ENCODE data around the gene MYBPC2.

Gene MYBPC2

DNA sequence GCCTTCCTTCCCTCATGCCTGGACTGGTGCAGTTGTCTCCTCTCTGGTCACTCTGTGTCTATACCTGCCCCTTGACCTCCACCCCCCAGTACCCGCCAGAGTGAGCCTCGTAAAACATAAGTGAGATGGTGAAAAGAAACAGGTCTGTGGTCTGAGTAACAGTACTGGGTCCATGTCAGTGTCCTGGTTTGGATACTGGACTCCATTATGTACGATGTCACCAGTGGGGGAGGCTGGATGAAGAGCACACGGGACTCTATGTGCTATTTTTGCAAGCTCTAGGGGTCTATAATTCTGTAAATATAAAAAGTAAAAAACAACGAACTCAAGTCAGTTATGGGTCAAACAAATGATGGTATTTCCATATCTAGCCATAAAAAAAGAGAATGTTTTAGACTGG lies 14.4 kb downstream of the MYBPC2 start:
- H3K27ac ChIP-seq (ENCODE audit: extremely low read depth, low read depth, low read length): no peak overlapping the region
- H3K4me1 ChIP-seq (ENCODE audit: control insufficient read depth, insufficient read depth, low read length): no peaks in the 10 kb centered on the region
- ChIA-PET POLR2A (no interaction called here), CTCF (interaction anchor here (1.9 kb wide), 1 partner anchor 14 kb away, joined by 11 read pairs; no protein-coding TSS in a partner anchor)
- no peaks in the 10 kb centered on the region for H3K9me3 ChIP-seq (ENCODE audit: control insufficient read depth, insufficient read depth, low read depth, low read length)
- H3K36me3 ChIP-seq (ENCODE audit: control insufficient read depth in 2 of 2, insufficient read depth in 1 of 2, low read length in 2 of 2): no peaks in the 10 kb centered on the region
- TF ChIP-seq, protein P1, sequence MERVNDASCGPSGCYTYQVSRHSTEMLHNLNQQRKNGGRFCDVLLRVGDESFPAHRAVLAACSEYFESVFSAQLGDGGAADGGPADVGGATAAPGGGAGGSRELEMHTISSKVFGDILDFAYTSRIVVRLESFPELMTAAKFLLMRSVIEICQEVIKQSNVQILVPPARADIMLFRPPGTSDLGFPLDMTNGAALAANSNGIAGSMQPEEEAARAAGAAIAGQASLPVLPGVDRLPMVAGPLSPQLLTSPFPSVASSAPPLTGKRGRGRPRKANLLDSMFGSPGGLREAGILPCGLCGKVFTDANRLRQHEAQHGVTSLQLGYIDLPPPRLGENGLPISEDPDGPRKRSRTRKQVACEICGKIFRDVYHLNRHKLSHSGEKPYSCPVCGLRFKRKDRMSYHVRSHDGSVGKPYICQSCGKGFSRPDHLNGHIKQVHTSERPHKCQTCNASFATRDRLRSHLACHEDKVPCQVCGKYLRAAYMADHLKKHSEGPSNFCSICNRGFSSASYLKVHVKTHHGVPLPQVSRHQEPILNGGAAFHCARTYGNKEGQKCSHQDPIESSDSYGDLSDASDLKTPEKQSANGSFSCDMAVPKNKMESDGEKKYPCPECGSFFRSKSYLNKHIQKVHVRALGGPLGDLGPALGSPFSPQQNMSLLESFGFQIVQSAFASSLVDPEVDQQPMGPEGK (tag by site-specific recombination; IDR thresholded peaks at IDR 0.05): no peak
- peak; percentile 97 for TF ChIP-seq ZNF529 (tag by site-specific recombination; IDR thresholded peaks at IDR 0.05; ENCODE audit: insufficient replicate concordance)
- H3K4me3 ChIP-seq (ENCODE audit: low read depth, low read length): no peak overlapping the region

DNA sequence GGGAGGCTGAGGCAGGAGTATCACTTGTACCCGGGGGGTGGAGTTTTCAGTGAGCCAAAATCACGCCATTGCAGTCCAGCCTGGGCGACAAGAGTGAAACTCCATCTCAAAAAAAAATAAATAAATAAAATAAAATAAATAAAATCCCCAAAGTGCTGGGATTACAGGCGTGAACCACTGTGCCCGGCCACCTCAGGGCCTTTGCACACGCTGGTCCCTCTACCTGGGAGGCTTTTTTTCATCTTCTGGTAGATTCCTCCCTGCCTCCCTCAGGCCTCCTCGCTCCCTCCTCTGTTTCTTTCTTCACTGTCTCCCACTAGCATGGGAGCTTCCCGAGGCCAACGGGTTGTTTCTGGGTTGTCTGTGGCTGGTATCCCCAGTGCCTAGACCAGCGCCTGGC lies 15.1 kb downstream of the MYBPC2 start:
- ChIA-PET POLR2A (no interaction called here), CTCF (interaction anchor here (1.0 kb wide), 1 partner anchor 14 kb away, joined by 3 read pairs; no protein-coding TSS in a partner anchor)
- Histone ChIP-seq H3K4me1 (ENCODE audit: control insufficient read depth, insufficient read depth, low read length) (no peaks in the 10 kb centered on the region), H3K4me3 (ENCODE audit: low read depth, low read length) (no peak overlapping the region), H3K27ac (ENCODE audit: extremely low read depth, low read depth, low read length) (no peak overlapping the region), H3K36me3 (ENCODE audit: control insufficient read depth in 2 of 2, insufficient read depth in 1 of 2, low read length in 2 of 2) (no peaks in the 10 kb centered on the region), H3K9me3 (ENCODE audit: control insufficient read depth, insufficient read depth, low read depth, low read length) (no peaks in the 10 kb centered on the region)
- TF ChIP-seq GLI4 (tag by site-specific recombination; IDR thresholded peaks at IDR 0.05): no peak
- TF ChIP-seq ZNF623 (tag by site-specific recombination; IDR thresholded peaks at IDR 0.05): peak; percentile 74

DNA sequence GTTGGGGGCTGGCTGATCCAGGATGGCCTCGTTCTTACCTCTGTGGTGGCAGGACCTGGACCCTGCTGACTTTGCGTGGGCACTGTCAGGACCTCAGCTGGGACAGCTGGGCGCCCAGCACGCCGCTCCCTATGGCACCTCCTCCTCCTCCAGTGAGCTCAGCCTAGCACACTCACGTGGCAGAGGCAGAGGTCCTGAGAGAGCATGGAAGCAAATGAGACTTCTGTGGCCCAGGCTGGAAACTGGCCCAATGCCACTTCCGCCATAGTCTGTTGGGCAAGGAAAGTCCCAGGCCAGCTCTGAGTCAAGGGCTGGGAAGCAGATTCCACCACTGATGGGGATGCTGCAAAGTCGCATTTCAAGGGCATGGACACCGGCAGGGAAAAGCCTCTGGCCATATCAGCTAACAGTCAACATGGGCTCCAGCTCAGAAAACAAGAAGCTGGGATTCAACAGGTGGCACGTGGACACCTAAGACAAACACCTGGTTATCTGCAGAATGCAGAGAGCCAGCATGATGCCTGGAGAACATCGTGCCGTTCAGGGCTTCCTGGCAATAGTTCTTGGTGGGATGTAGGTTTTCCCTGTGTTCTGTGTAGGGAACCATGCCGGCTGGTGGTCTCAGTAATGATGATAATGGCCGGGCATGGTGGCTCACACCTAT lies 16.7 kb downstream of the MYBPC2 start:
- ChIA-PET CTCF (interaction anchor here (0.6 to 1.2 kb wide), 4 partner anchors 12 to 256 kb away, joined by 3 to 6 read pairs (median 3); no protein-coding TSS in a partner anchor), POLR2A (no interaction called here)
- TF ChIP-seq ZNF157 (tag by site-specific recombination; IDR thresholded peaks at IDR 0.05) (no peak), ZNF514 (tag by site-specific recombination; IDR thresholded peaks at IDR 0.05) (no peak), ZNF670 (tag by site-specific recombination; IDR thresholded peaks at IDR 0.05; ENCODE audit: low read depth) (no peak), ZNF169 (tag by site-specific recombination; IDR thresholded peaks at IDR 0.05) (no peak), SCRT1 (tag by site-specific recombination; IDR thresholded peaks at IDR 0.05; ENCODE audit: borderline replicate concordance) (peak; percentile 83; the same call in 1 of the 2 replicates), SCRT2 (tag by site-specific recombination; IDR thresholded peaks at IDR 0.05) (peak; percentile 93), SETDB1 (IDR thresholded peaks at IDR 0.05; ENCODE audit: insufficient read length, low read length) (no peak), WT1 (tag by site-specific recombination; IDR thresholded peaks at IDR 0.05) (no peak), ZNF394 (tag by site-specific recombination; IDR thresholded peaks at IDR 0.05; ENCODE audit: borderline replicate concordance) (no peak), ZFP37 (tag by site-specific recombination; IDR thresholded peaks at IDR 0.05) (no peak), ZNF610 (tag by site-specific recombination; IDR thresholded peaks at IDR 0.05; ENCODE audit: borderline replicate concordance) (peak; percentile 96), KLF10 (tag by site-specific recombination; IDR thresholded peaks at IDR 0.05) (no peak)
- TF ChIP-seq, protein P2, sequence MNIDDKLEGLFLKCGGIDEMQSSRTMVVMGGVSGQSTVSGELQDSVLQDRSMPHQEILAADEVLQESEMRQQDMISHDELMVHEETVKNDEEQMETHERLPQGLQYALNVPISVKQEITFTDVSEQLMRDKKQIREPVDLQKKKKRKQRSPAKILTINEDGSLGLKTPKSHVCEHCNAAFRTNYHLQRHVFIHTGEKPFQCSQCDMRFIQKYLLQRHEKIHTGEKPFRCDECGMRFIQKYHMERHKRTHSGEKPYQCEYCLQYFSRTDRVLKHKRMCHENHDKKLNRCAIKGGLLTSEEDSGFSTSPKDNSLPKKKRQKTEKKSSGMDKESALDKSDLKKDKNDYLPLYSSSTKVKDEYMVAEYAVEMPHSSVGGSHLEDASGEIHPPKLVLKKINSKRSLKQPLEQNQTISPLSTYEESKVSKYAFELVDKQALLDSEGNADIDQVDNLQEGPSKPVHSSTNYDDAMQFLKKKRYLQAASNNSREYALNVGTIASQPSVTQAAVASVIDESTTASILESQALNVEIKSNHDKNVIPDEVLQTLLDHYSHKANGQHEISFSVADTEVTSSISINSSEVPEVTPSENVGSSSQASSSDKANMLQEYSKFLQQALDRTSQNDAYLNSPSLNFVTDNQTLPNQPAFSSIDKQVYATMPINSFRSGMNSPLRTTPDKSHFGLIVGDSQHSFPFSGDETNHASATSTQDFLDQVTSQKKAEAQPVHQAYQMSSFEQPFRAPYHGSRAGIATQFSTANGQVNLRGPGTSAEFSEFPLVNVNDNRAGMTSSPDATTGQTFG (tag by site-specific recombination; IDR thresholded peaks at IDR 0.05; ENCODE audit: borderline replicate concordance): no peak
- Histone ChIP-seq H3K9me3 (ENCODE audit: control insufficient read depth, insufficient read depth, low read depth, low read length) (no peaks in the 10 kb centered on the region), H3K27ac (ENCODE audit: extremely low read depth, low read depth, low read length) (no peak overlapping the region), H3K4me1 (ENCODE audit: control insufficient read depth, insufficient read depth, low read length) (no peaks in the 10 kb centered on the region), H3K36me3 (ENCODE audit: control insufficient read depth in 2 of 2, insufficient read depth in 1 of 2, low read length in 2 of 2) (no peaks in the 10 kb centered on the region), H3K4me3 (ENCODE audit: low read depth, low read length) (no peak overlapping the region)
